Ovary (tissue), 9 donors: ENCODE results near the gene ACAT1. TPM values are rescaled to one million over a fixed set of nuclear protein-coding genes. Genes with fewer than 3 reads are reported as not detected.
"Not testable (repeated sequence)": the region's sequence is repeated elsewhere in the genome, so short reads cannot be mapped to it uniquely, and the experiment has no call there.

Experiments used
- DNase-seq, 5 donors: peaks; one replicate each; pipeline ENCODE4 v3.0.0-alpha.2; 2019 to 2020
- H3K27ac ChIP-seq, 2 donors: fragments of 200-600 bp; one replicate each; pipeline versions ENCODE4 v1.5.1 to v1.8.0; 2019 to 2022
- H3K27me3 ChIP-seq: fragments of 200-600 bp; one replicate; pipeline ENCODE4 v1.8.0; 2022
- H3K36me3 ChIP-seq: fragments of 200-600 bp; sonication (generic); one replicate; pipeline ENCODE4 v1.5.1; 2019
- H3K4me1 ChIP-seq: one replicate; pipeline ENCODE4 v1.8.1; 2013; ENCODE audit warnings: mild to moderate bottlenecking, moderate library complexity; ENCODE audit not compliant: insufficient read depth
- H3K4me3 ChIP-seq: fragments of 200-600 bp; sonication (generic); one replicate; pipeline ENCODE4 v1.5.1; 2017
- H3K9me3 ChIP-seq, 2 donors: fragments of 200-600 bp in 1 of 2; sonication (generic) in 1 of 2; one replicate each; pipeline versions ENCODE4 v1.5.1 to v1.8.1; 2013 to 2019; ENCODE audit warnings: mild to moderate bottlenecking in 1 of 2, moderate library complexity in 1 of 2
- EP300 ChIP-seq: sonication (generic); formaldehyde crosslinking; IDR thresholded peaks from one replicate; pipeline ENCODE4 v1.6.1; 2017; ENCODE audit warnings: antibody characterized with exemption
- POLR2A ChIP-seq: fragments of 450-650 bp; IDR thresholded peaks from one replicate; pipeline ENCODE4 v1.6.1; 2017; ENCODE audit warnings: antibody characterized with exemption, mild to moderate bottlenecking, moderate library complexity
- WGBS, 3 donors: extraction: QIAGEN DNeasy Blood & Tissue Kit in 1 of 3; methylation state at CpG; one replicate each; pipeline versions ENCODE4 v1.1.5 to v1.1.7; 2013 to 2017; 5-methylcytosine and 5-hydroxymethylcytosine counted together
- intact Hi-C, 4 donors: fragments of 100-400 bp; cut with DNase I; formaldehyde crosslinking; loops; one replicate each; pipeline versions ENCODE4 v1.11.0 to v1.15.1; 2022 to 2023
- polyA plus RNA-seq, 2 donors: library from polyadenylated mRNA; stranded (reverse); fragments of 200-250 nt in 1 of 2; fragments of 350-450 nt in 1 of 2; fragmentation: Illumina TruSeq in 1 of 2; extraction: RNeasy Lipid Tissue Mini Kit (QIAGEN cat#74804) in 1 of 2; gene quantifications; one replicate each; pipeline ENCODE4 v1.2.3, GENCODE V29; 2013 to 2014
- total RNA-seq, 7 donors: library from RNA; depleted of rRNA in 2 of 7; stranded (reverse); fragments of >200 nt in 2 of 7; fragmentation: NEBNext Ultra II Directional in 3 of 7; extraction: Animal tissue kit (Norgen Biotek cat#: 25700) in 3 of 7; gene quantifications; one replicate each; pipeline versions ENCODE4 v1.1.0 to v1.2.4, GENCODE V29; 2016 to 2023
- TF ChIP-seq, protein P1 (sequence below), 3 donors: fragments of 450-650 bp in 2 of 3; fragments of 200-600 bp in 1 of 3; IDR thresholded peaks; one replicate each; pipeline versions ENCODE4 v1.5.1 to v1.8.0; 2016 to 2022; ENCODE audit warnings: antibody characterized with exemption in 3 of 3, mild to moderate bottlenecking in 1 of 3
- donor health status: DM: no; HTN: no; CAD: no; lungs with moderate emphysema.
- donor health status: DM: no; HTN: no; CAD: no.
- donor health status: Bipolar disorder and iron deficiency.
- donor health status: DM: yes; HTN: yes; CAD: no.
- donor health status: DM: no; HTN: no; CAD: no.
- donor health status: DM: yes; HTN: yes; CAD: no.

ACAT1 gene
- total and polyA plus RNA-seq, 9 donors = 50.0 to 111 (median 74.6) TPM

DNA sequence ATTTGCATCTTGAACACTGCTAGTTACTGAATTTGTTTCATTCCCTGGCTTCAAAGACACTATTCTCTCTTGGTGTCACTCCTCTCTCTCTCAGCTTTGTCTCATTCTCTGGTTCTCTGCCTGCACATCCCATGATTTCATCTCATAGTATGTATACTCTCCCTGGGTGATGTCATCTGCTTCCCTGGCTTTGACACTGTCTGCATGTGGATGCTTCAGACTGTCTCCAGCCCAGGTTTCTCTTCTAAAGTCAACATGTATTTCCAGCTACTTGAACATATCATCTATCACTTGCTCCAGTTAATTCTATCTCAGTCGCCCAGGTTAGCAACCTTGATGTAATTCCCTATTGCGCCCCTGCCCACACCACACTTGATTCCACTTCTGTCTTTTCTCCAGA, 9.3 kb upstream of the ACAT1 start:
- 92 to 98% (median 95%) methylated on average over 2 of the region's 2 CpGs for WGBS, 3 donors
- Histone ChIP-seq H3K27me3 (no peaks in the 10 kb centered on the region), H3K9me3 (no peaks in the 10 kb centered on the region), H3K36me3 (no peaks in the 10 kb centered on the region), H3K4me1 (peaks cover 2% of the 10 kb centered on the region), H3K4me3 (no peak overlapping the region), H3K27ac (no peak overlapping the region)
- DNase-seq = no peak
- intact Hi-C loops = loop anchor here in 1 of 4 donors (10.0 kb wide), 1 partner anchor 553 kb away; the partner anchor contains the start of gene DDX10
- TF ChIP-seq, protein P1, sequence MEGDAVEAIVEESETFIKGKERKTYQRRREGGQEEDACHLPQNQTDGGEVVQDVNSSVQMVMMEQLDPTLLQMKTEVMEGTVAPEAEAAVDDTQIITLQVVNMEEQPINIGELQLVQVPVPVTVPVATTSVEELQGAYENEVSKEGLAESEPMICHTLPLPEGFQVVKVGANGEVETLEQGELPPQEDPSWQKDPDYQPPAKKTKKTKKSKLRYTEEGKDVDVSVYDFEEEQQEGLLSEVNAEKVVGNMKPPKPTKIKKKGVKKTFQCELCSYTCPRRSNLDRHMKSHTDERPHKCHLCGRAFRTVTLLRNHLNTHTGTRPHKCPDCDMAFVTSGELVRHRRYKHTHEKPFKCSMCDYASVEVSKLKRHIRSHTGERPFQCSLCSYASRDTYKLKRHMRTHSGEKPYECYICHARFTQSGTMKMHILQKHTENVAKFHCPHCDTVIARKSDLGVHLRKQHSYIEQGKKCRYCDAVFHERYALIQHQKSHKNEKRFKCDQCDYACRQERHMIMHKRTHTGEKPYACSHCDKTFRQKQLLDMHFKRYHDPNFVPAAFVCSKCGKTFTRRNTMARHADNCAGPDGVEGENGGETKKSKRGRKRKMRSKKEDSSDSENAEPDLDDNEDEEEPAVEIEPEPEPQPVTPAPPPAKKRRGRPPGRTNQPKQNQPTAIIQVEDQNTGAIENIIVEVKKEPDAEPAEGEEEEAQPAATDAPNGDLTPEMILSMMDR (IDR thresholded peaks at IDR 0.05) = no peak
- no peak for TF ChIP-seq EP300
- TF ChIP-seq POLR2A = no peak

DNA sequence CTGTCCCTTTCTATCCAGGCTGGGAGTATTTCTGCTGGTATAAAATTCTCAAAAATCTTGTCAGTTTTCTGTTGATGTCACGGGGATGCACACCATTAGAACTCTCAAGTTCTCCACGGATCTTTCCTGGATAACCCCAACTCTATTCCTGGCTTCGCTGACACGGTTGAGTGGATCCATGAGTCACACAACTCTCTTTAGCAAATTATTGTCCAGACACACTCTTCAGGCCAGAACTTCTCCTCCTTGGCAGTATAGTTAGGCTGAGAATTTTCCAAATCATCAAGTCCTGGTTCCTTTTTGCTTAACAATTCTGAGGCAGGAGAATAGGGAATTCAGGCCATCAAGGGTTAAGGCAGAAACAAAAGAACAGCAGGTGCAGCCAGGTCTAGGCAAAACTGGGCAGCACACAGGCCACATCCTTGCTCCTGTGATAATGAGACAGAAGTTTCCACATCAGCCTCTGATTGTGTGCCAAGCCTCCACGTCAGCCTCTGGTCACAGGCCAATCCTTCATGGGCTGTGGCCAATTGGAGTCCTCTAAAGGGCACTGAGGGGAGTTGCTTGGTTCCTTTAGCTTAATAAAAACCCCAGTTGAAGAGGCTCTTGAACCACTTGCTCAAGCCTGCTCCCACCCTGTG, 5.7 kb upstream of the ACAT1 start:
- Histone ChIP-seq H3K36me3 (no peaks in the 10 kb centered on the region), H3K4me3 (no peak overlapping the region), H3K27me3 (no peaks in the 10 kb centered on the region), H3K9me3 (no peaks in the 10 kb centered on the region), H3K4me1 (peaks cover 2% of the 10 kb centered on the region), H3K27ac (peak overlapping the region; percentile 29 to 43)
- peak; percentile 89 to 96 (median 93) for DNase-seq
- intact Hi-C loops = loop anchor here in 2 of 4 donors (5.0 to 10.0 kb wide), 2 partner anchors 537 to 549 kb away; partner anchors contain the start of gene DDX10 (in 1 of the 2)
- TF ChIP-seq, protein P1 (IDR thresholded peaks at IDR 0.05) = no peak
- TF ChIP-seq POLR2A (no peak), EP300 (no peak)
- 30 to 36% (median 31%) methylated on average over 5 of the region's 5 CpGs for WGBS, 3 donors

DNA sequence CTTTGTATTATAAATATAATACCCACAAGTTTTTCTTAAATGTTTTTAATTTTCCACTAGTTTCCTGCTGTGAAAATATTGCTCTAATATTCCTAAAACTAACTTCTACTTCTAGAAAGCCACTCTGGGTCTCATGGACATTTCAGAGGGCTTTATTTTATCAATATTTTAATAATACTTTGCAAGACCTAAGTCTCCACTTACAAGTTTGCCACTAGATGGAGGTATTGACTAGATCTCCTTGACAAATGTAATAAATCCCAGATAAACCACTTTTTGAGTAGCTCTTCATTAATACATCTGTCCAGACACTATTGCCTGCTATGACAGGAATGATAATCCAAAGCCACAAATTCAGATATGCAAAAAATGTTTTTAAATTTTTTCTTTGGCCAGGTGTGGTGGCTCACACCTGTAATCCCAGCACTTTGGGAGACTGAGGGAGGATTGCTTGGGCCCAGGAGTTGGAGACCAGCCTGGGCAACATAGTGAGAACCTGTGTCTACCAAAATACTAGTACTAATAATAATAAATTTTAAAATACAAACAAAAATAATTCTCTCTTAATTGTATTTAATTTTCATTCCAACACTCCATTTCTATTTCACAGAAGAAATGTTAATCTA, 3.5 kb upstream of the ACAT1 start:
- intact Hi-C loops = loop anchor here in 2 of 4 donors (5.0 to 10.0 kb wide), 2 partner anchors 534 to 547 kb away; partner anchors contain the start of gene DDX10 (in 1 of the 2)

DNA sequence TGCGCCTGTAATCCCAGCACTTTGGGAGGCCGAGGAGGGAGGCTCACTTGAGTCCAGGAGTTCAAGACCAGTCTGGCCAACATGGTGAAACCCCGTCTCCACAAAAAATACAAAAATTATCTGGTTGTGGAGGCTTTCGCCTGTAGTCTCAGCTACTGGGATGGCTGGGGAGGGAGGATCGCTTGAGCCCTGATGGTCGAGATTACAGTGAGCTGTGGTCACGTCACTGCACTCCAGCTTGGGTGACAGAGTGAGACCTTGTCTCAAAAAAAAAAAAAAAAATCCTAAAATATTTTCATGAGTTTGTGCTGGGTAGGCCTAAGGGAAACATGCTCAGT, 462 bp upstream of the ACAT1 start:
- H3K9me3 ChIP-seq, H3K36me3 ChIP-seq, DNase-seq, H3K4me1 ChIP-seq, H3K27me3 ChIP-seq: not testable (repeated sequence)
- H3K27ac ChIP-seq = peak overlapping the region; percentile 69 to 94
- H3K4me3 ChIP-seq = peak overlapping the region; percentile 85
- WGBS, 3 donors = 64 to 67% (median 65%) methylated on average over 7 of the region's 7 CpGs
- intact Hi-C loops = loop anchor here in 2 of 4 donors (5.0 to 10.0 kb wide), 2 partner anchors 101 to 104 kb away; partner anchors contain the start of genes ATM (in 2 of the 2) and NPAT (in 2 of the 2)

More for the DNA sequence above, 3.5 kb upstream of the ACAT1 start:
- Histone ChIP-seq H3K4me1 (peaks cover 5% of the 10 kb centered on the region), H3K9me3 (no peaks in the 10 kb centered on the region), H3K36me3 (no peaks in the 10 kb centered on the region), H3K27me3 (no peaks in the 10 kb centered on the region), H3K4me3 (no peak overlapping the region), H3K27ac (no peak overlapping the region)
- no peak for TF ChIP-seq POLR2A
- TF ChIP-seq EP300 = no peak
- TF ChIP-seq, protein P1 (IDR thresholded peaks at IDR 0.05) = peak in 1 of 3 donors; percentile 23
- DNase-seq = no peak

DNA sequence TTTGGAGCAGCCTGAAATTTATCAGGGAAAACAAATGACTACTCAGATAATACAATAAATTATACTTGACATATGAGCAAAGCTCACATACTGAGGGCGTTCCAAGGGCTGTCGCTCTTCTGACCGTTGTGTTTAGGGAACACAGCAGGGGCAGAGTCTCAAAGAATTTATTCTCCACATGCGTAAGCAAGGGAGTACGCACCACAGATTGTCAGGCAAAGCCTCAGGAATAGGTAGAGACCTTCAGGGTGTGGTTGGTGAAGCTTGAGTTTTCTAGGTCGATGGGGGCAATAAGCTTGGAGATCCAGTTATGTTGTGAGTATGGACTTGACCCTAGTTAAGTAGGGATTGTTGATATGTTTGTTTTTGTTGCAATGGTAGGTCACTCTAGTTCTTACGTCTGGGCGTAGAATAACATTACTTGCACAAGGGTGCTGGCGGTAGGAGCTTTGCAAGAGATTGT, 830 bp downstream of the ACAT1 start:
- Histone ChIP-seq H3K4me3 (peak overlapping the region; percentile 85), H3K4me1 (peaks cover 8% of the 10 kb centered on the region), H3K9me3 (no peaks in the 10 kb centered on the region), H3K27ac (peak overlapping the region; percentile 69 to 94), H3K27me3 (no peaks in the 10 kb centered on the region), H3K36me3 (no peaks in the 10 kb centered on the region)
- TF ChIP-seq, protein P1 (IDR thresholded peaks at IDR 0.05) = no peak
- TF ChIP-seq EP300 = no peak
- TF ChIP-seq POLR2A = no peak
- intact Hi-C loops = loop anchor here in 2 of 4 donors (5.0 to 10.0 kb wide), 2 partner anchors 100 to 103 kb away; partner anchors contain the start of genes ATM (in 2 of the 2) and NPAT (in 2 of the 2)
- WGBS, 3 donors = 18 to 24% (median 20%) methylated on average over 9 of the region's 9 CpGs
- peak in 1 of 5 donors; percentile 26 for DNase-seq
